ENCODE data around the gene SPART.
"Not testable (repeated sequence)": the region's sequence is repeated elsewhere in the genome, so short reads cannot be mapped to it uniquely, and the experiment has no call there.

Gene SPART

DNA sequence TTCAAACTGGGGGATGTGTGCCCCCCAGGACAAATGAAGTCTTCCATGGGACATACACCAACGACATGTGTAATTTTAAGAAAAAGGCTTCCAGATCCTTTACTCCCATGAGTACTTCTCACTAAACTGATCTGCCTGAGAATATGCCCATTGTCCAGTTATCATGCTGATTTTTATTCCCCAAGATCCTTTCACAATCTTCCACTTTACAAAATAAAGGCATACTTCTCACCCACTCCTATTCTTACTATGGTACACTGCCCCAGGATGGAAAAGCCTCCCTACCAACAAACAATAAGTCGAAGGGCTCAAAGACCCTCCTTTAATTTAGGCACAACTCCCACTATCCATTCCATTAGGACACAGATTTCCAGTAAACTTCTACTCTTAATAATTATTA lies 3.5 kb downstream of the SPART start:
- peaks cover 0 to 6% of the 10 kb centered on the region in 2 donors for H3K27me3 ChIP-seq (ENCODE audit: control insufficient read depth in 2 of 2, insufficient read depth in 2 of 2, low read length in 2 of 2)
- H3K4me3 ChIP-seq (ENCODE audit: low read length in 2 of 2) = no peak overlapping the region
- no peaks in the 10 kb centered on the region for H3K9me3 ChIP-seq (ENCODE audit: control insufficient read depth in 2 of 2, low read length in 2 of 2)
- peaks cover 0 to 4% of the 10 kb centered on the region in 2 donors for H3K4me1 ChIP-seq (ENCODE audit: control insufficient read depth in 2 of 2, insufficient read depth in 2 of 2, low read length in 2 of 2)
- no peak overlapping the region for H3K9ac ChIP-seq (ENCODE audit: low read depth in 1 of 2, low read length in 2 of 2)
- H3K36me3 ChIP-seq (ENCODE audit: control insufficient read depth in 2 of 2, insufficient read depth in 2 of 2, low read length in 2 of 2) = no peaks in the 10 kb centered on the region
- no peak overlapping the region for H3K27ac ChIP-seq (ENCODE audit: low read depth in 2 of 2, low read length in 2 of 2)

DNA sequence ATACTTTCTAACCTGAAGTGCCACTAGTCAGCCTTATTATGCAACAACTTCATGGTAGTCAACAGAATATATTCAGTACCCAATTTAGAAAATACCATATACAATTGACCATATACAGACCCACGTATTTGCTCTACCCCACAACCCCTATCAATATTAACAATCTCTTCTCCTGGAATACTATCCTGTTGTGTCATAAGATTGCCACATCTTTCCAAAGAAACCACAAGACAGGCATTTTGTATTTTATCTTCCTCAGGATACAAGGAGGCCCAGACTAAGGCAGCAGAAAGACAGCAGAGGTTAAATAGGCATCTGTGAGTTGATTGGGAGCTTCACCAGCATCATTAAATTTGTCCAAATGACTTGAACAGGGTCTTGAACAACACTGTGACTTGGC lies 4.5 kb downstream of the SPART start:
- H3K36me3 ChIP-seq (ENCODE audit: control insufficient read depth in 2 of 2, insufficient read depth in 2 of 2, low read length in 2 of 2) = no peaks in the 10 kb centered on the region
- peaks cover 0 to 6% of the 10 kb centered on the region in 2 donors for H3K27me3 ChIP-seq (ENCODE audit: control insufficient read depth in 2 of 2, insufficient read depth in 2 of 2, low read length in 2 of 2)
- H3K9me3 ChIP-seq (ENCODE audit: control insufficient read depth in 2 of 2, low read length in 2 of 2) = no peaks in the 10 kb centered on the region
- H3K4me1 ChIP-seq (ENCODE audit: control insufficient read depth in 2 of 2, insufficient read depth in 2 of 2, low read length in 2 of 2) = peaks cover 0 to 4% of the 10 kb centered on the region in 2 donors
- H3K4me3 ChIP-seq (ENCODE audit: low read length in 2 of 2) = no peak overlapping the region
- no peak overlapping the region for H3K9ac ChIP-seq (ENCODE audit: low read depth in 1 of 2, low read length in 2 of 2)
- no peak overlapping the region for H3K27ac ChIP-seq (ENCODE audit: low read depth in 2 of 2, low read length in 2 of 2)

DNA sequence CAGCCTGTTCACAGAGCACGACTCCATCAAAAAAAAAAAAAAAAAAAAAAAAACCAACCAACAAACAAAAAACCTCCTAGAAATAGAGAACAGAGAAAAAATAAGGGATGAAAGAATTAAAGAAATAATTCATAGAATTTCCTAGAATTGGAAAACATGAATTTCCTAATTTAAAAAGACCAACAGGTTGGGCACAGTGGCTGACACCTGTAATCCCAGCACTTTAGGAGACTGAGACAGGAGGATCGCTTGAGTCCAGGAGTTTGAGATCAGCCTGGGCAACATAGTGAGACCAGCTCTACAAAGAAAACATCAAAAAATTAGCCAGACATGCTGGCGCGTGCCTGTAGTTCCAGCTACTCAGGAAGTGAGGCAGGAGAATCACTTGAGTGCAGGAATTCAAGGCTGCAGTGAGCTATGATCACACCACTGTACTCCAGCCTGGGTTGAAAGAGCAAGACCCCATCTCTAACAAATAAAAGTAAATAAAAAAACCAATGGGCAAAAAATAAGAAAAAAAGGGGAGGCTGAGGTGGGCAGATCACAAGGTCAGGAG lies 6.5 kb downstream of the SPART start:
- Histone ChIP-seq H3K27me3 (ENCODE audit: control insufficient read depth in 2 of 2, insufficient read depth in 2 of 2, low read length in 2 of 2) (no peaks in the 10 kb centered on the region), H3K4me3 (ENCODE audit: low read length in 2 of 2) (no peak overlapping the region), H3K9ac (ENCODE audit: low read depth in 1 of 2, low read length in 2 of 2) (no peak overlapping the region), H3K27ac (ENCODE audit: low read depth in 2 of 2, low read length in 2 of 2) (no peak overlapping the region), H3K4me1 (ENCODE audit: control insufficient read depth in 2 of 2, insufficient read depth in 2 of 2, low read length in 2 of 2) (peaks cover 0 to 4% of the 10 kb centered on the region in 2 donors), H3K36me3 (ENCODE audit: control insufficient read depth in 2 of 2, insufficient read depth in 2 of 2, low read length in 2 of 2) (no peaks in the 10 kb centered on the region), H3K9me3 (ENCODE audit: control insufficient read depth in 2 of 2, low read length in 2 of 2) (no peaks in the 10 kb centered on the region)

DNA sequence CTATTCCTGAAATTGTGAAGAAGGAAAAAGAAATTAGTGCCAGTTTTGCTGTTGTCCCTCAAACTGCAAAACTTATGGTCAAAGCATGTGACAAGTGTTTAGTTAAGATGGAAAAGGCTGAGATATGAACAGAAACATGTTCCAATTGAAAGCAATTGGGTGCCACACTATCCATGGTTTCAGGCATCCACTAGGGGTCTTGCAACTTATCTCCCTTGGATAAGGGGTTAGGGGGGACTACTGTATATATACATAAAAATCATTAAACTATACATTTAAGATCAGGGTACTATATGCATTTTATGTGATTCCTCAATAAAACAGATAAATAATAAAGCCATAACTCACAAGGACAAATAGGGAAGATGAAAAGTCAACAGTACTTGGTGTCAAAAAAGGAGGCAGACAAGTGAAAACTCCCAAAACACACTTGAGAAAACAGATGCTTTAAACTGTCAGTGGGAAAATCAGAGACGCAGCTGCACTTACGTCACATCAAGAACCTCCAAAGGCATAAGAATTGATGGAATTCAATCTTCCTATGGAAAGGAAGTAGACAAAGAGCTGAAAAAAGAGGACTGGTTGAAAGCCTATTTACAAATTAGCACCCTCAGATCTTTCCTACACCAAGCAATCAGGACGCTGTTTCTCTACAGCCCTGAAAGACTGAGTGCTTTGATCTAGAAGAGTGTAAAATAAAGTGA lies 8.1 kb downstream of the SPART start:
- Histone ChIP-seq H3K27ac (ENCODE audit: low read depth in 2 of 2, low read length in 2 of 2) (no peak overlapping the region), H3K4me1 (ENCODE audit: control insufficient read depth in 2 of 2, insufficient read depth in 2 of 2, low read length in 2 of 2) (no peaks in the 10 kb centered on the region)

DNA sequence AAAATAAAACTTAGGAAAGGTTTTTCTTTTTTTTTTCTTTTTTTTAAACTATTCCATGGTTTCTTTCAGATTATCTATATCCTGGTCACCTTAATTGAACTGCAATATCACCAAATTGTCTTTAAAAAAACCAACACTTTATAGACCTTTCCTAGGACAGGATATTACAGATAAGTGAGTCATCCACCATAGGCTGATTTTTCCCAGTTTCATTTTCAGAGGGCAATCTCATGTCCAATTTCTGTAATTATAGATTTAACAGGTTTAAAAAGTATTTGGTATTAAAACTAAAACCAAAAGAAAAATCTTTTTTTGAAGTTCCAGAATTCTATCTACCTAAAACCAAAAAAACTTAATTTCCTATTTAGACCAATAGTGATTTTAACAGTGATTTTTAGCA lies 13.2 kb downstream of the SPART start:
- Histone ChIP-seq H3K27ac (ENCODE audit: low read depth in 2 of 2, low read length in 2 of 2) (no peak overlapping the region), H3K4me1 (ENCODE audit: control insufficient read depth in 2 of 2, insufficient read depth in 2 of 2, low read length in 2 of 2) (no peaks in the 10 kb centered on the region), H3K36me3 (ENCODE audit: control insufficient read depth in 2 of 2, insufficient read depth in 2 of 2, low read length in 2 of 2) (peaks cover 0 to 3% of the 10 kb centered on the region in 2 donors), H3K4me3 (ENCODE audit: low read length in 2 of 2) (no peak overlapping the region), H3K27me3 (ENCODE audit: control insufficient read depth in 2 of 2, insufficient read depth in 2 of 2, low read length in 2 of 2) (no peaks in the 10 kb centered on the region), H3K9me3 (ENCODE audit: control insufficient read depth in 2 of 2, low read length in 2 of 2) (no peaks in the 10 kb centered on the region), H3K9ac (ENCODE audit: low read depth in 1 of 2, low read length in 2 of 2) (no peak overlapping the region)

More for the DNA sequence above, 8.1 kb downstream of the SPART start:
- no peak overlapping the region for H3K4me3 ChIP-seq (ENCODE audit: low read length in 2 of 2)
- no peaks in the 10 kb centered on the region for H3K27me3 ChIP-seq (ENCODE audit: control insufficient read depth in 2 of 2, insufficient read depth in 2 of 2, low read length in 2 of 2)
- H3K36me3 ChIP-seq (ENCODE audit: control insufficient read depth in 2 of 2, insufficient read depth in 2 of 2, low read length in 2 of 2) = no peaks in the 10 kb centered on the region
- H3K9me3 ChIP-seq (ENCODE audit: control insufficient read depth in 2 of 2, low read length in 2 of 2) = no peaks in the 10 kb centered on the region
- no peak overlapping the region for H3K9ac ChIP-seq (ENCODE audit: low read depth in 1 of 2, low read length in 2 of 2)

DNA sequence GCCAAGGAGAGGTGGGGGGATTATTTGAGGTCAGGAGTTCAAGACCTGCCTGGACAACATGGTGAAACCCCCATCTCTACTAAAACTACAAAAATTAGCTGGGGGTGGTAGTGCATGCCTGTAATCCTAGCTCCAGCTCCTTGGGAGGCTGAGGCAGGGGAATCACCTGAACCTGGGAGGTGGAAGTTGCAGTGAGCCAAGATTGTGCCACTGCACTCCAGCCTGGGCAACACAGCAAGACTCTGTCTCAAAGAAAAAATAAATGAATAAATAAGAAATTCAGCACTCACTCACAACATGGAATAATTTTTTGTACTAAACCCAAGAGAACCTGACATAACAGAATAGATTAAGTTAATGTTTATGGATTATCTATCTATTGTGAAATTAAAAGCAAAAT lies 13.9 kb downstream of the SPART start:
- H3K27ac ChIP-seq (ENCODE audit: low read depth in 2 of 2, low read length in 2 of 2); H3K36me3 ChIP-seq (ENCODE audit: control insufficient read depth in 2 of 2, insufficient read depth in 2 of 2, low read length in 2 of 2); H3K9me3 ChIP-seq (ENCODE audit: control insufficient read depth in 2 of 2, low read length in 2 of 2); H3K4me1 ChIP-seq (ENCODE audit: control insufficient read depth in 2 of 2, insufficient read depth in 2 of 2, low read length in 2 of 2); H3K27me3 ChIP-seq (ENCODE audit: control insufficient read depth in 2 of 2, insufficient read depth in 2 of 2, low read length in 2 of 2); H3K9ac ChIP-seq (ENCODE audit: low read depth in 1 of 2, low read length in 2 of 2); H3K4me3 ChIP-seq (ENCODE audit: low read length in 2 of 2): not testable (repeated sequence)

DNA sequence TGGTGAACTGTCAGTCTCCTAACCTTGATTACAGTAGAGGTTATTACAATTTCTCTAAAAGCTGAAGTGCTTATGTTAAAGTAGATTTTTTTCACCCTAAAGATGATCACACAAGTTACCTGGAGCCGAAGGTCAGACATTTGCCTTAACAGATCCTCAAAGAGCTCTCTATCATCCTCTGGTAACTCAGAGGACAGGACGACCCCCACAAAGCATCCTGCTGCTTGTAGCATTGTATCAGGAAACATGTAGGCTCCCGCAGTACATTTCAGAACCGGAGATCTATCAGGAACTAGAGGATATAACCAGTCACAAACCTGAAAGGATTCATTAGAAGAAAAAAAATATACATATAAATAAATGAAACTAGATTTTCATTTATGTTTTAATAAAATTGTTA lies 14.9 kb downstream of the SPART start:
- no peak overlapping the region for H3K9ac ChIP-seq (ENCODE audit: low read depth in 1 of 2, low read length in 2 of 2)
- H3K27me3 ChIP-seq (ENCODE audit: control insufficient read depth in 2 of 2, insufficient read depth in 2 of 2, low read length in 2 of 2) = no peaks in the 10 kb centered on the region
- H3K27ac ChIP-seq (ENCODE audit: low read depth in 2 of 2, low read length in 2 of 2) = no peak overlapping the region
- H3K4me3 ChIP-seq (ENCODE audit: low read length in 2 of 2) = no peak overlapping the region
- H3K36me3 ChIP-seq (ENCODE audit: control insufficient read depth in 2 of 2, insufficient read depth in 2 of 2, low read length in 2 of 2) = peaks cover 0 to 3% of the 10 kb centered on the region in 2 donors
- no peaks in the 10 kb centered on the region for H3K4me1 ChIP-seq (ENCODE audit: control insufficient read depth in 2 of 2, insufficient read depth in 2 of 2, low read length in 2 of 2)
- H3K9me3 ChIP-seq (ENCODE audit: control insufficient read depth in 2 of 2, low read length in 2 of 2) = no peaks in the 10 kb centered on the region

DNA sequence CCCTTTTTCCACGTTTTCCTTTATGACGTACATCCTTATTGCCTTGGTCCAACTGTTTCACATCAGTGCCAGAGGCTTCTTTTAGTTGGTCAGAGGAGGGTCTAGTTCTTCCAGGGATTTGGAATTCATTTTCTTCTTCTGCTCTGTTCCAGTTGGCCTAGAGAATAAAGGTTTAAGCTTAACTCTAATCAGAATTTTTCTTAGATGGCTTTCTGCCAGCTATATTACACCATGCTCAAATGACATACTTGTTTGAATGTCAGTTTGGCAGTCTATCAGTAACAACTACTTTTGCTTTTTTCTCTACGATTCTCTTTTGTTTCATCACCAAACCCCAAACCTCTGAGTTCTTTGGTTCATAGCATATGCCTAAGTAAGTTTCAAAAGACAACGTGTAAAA lies 16.8 kb downstream of the SPART start:
- Histone ChIP-seq H3K9ac (ENCODE audit: low read depth in 1 of 2, low read length in 2 of 2) (no peak overlapping the region), H3K36me3 (ENCODE audit: control insufficient read depth in 2 of 2, insufficient read depth in 2 of 2, low read length in 2 of 2) (peaks cover 0 to 6% of the 10 kb centered on the region in 2 donors), H3K4me3 (ENCODE audit: low read length in 2 of 2) (no peak overlapping the region), H3K27ac (ENCODE audit: low read depth in 2 of 2, low read length in 2 of 2) (no peak overlapping the region), H3K9me3 (ENCODE audit: control insufficient read depth in 2 of 2, low read length in 2 of 2) (no peaks in the 10 kb centered on the region), H3K27me3 (ENCODE audit: control insufficient read depth in 2 of 2, insufficient read depth in 2 of 2, low read length in 2 of 2) (no peaks in the 10 kb centered on the region), H3K4me1 (ENCODE audit: control insufficient read depth in 2 of 2, insufficient read depth in 2 of 2, low read length in 2 of 2) (no peaks in the 10 kb centered on the region)

DNA sequence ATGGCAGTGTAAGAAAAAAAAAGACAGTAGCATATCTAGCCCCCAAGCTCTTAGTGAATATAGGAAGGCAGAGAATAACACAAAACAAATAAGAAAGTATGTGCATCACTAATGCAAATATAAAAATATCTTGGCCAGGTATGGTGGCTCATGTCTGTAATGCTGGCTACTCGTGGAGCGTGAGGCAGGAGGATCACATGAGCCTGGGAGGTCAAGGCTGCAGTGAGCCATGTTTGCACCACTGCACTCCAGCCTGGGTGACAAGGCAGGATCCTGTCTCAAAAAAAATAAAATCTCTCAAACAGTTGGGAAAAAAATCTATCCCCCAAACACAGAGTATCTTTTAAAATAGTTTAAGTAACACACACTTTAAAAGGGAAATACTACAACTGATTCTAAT lies 17.4 kb downstream of the SPART start:
- H3K9ac ChIP-seq (ENCODE audit: low read depth in 1 of 2, low read length in 2 of 2) = no peak overlapping the region
- H3K27me3 ChIP-seq (ENCODE audit: control insufficient read depth in 2 of 2, insufficient read depth in 2 of 2, low read length in 2 of 2) = no peaks in the 10 kb centered on the region
- H3K36me3 ChIP-seq (ENCODE audit: control insufficient read depth in 2 of 2, insufficient read depth in 2 of 2, low read length in 2 of 2) = peaks cover 0 to 6% of the 10 kb centered on the region in 2 donors
- no peak overlapping the region for H3K27ac ChIP-seq (ENCODE audit: low read depth in 2 of 2, low read length in 2 of 2)
- H3K4me1 ChIP-seq (ENCODE audit: control insufficient read depth in 2 of 2, insufficient read depth in 2 of 2, low read length in 2 of 2) = no peaks in the 10 kb centered on the region
- H3K4me3 ChIP-seq (ENCODE audit: low read length in 2 of 2) = no peak overlapping the region
- no peaks in the 10 kb centered on the region for H3K9me3 ChIP-seq (ENCODE audit: control insufficient read depth in 2 of 2, low read length in 2 of 2)

DNA sequence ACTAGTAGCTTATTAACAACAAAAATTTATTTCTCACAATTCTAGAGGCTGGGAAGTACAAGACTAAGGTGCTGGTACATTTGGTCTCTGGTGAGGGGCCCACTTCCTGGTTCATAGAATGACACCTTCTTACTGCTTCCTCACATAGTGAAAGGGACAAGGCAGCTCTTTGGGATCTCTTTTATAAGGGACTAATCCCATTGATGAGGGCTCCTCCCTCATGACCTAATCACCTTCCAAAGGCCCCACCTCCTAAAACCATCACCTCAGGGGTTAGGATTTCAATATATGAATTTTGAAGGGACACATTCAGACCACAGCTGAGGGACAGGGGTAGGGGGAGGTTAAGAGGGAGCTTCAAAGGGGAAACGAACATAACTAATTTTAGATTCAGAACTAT lies 20.3 kb downstream of the SPART start:
- H3K36me3 ChIP-seq (ENCODE audit: control insufficient read depth in 2 of 2, insufficient read depth in 2 of 2, low read length in 2 of 2) = peaks cover 0 to 6% of the 10 kb centered on the region in 2 donors

More for the DNA sequence above, 20.3 kb downstream of the SPART start:
- Histone ChIP-seq H3K4me1 (ENCODE audit: control insufficient read depth in 2 of 2, insufficient read depth in 2 of 2, low read length in 2 of 2) (no peaks in the 10 kb centered on the region), H3K9ac (ENCODE audit: low read depth in 1 of 2, low read length in 2 of 2) (no peak overlapping the region), H3K27ac (ENCODE audit: low read depth in 2 of 2, low read length in 2 of 2) (no peak overlapping the region), H3K27me3 (ENCODE audit: control insufficient read depth in 2 of 2, insufficient read depth in 2 of 2, low read length in 2 of 2) (no peaks in the 10 kb centered on the region), H3K4me3 (ENCODE audit: low read length in 2 of 2) (no peak overlapping the region), H3K9me3 (ENCODE audit: control insufficient read depth in 2 of 2, low read length in 2 of 2) (no peaks in the 10 kb centered on the region)
